Smooth muscle cell (in vitro differentiated cells): Measurements from ENCODE around the gene PBX2. TPM values are rescaled to one million over a fixed set of nuclear protein-coding genes. Genes with fewer than 3 reads are reported as not detected.

Source experiments
- DNase-seq: peaks from one replicate; lab custom pipeline; 2025; ENCODE audit not compliant: unreplicated experiment; lab: John Stamatoyannopoulos, UW
- H2AFZ ChIP-seq: fragments of 200-600 bp; sonication (generic); 2 replicates; pipeline ENCODE4 v1.6.0; 2016; ENCODE audit warnings: antibody characterized with exemption, low read depth, mild to moderate bottlenecking
- H3F3A ChIP-seq: fragments of 200-600 bp; sonication (generic); 2 replicates; pipeline ENCODE4 v1.6.0; 2017; ENCODE audit warnings: antibody characterized with exemption, low read depth
- H3K27ac ChIP-seq: fragments of 200-600 bp; sonication (generic); 2 replicates; pipeline ENCODE4 v1.5.1; 2016; ENCODE audit warnings: low read depth, mild to moderate bottlenecking
- H3K27me3 ChIP-seq: fragments of 200-600 bp; sonication (generic); 2 replicates; pipeline ENCODE4 v1.6.1; 2016; ENCODE audit warnings: low read depth, mild to moderate bottlenecking
- H3K36me3 ChIP-seq: fragments of 200-600 bp; sonication (generic); 2 replicates; pipeline ENCODE4 v1.5.1; 2016; ENCODE audit warnings: low read depth
- H3K4me1 ChIP-seq: fragments of 200-600 bp; sonication (generic); 2 replicates; pipeline ENCODE4 v1.5.1; 2016; ENCODE audit warnings: low read depth
- H3K4me2 ChIP-seq: fragments of 200-600 bp; sonication (generic); 2 replicates; pipeline ENCODE4 v1.6.0; 2016; ENCODE audit warnings: mild to moderate bottlenecking
- H3K4me3 ChIP-seq: fragments of 200-600 bp; sonication (generic); 2 replicates; pipeline ENCODE4 v1.5.1; 2016; ENCODE audit warnings: mild to moderate bottlenecking
- H3K79me2 ChIP-seq: fragments of 200-600 bp; sonication (generic); 2 replicates; pipeline ENCODE4 v1.6.0; 2016; ENCODE audit warnings: low read depth, mild to moderate bottlenecking
- H3K9ac ChIP-seq: fragments of 200-600 bp; sonication (generic); 2 replicates; pipeline ENCODE4 v1.6.0; 2016; ENCODE audit warnings: low read depth
- H3K9me3 ChIP-seq: fragments of 200-600 bp; sonication (generic); replicated peaks from 2 replicates; pipeline ENCODE4 v1.5.1; 2016; ENCODE audit warnings: low read depth
- H4K20me1 ChIP-seq: fragments of 200-600 bp; sonication (generic); 2 replicates; pipeline ENCODE4 v1.6.0; 2016; ENCODE audit warnings: low read depth
- WGBS: methylation state at CpG from one replicate; pipeline ENCODE4 v1.1.7; 2016; ENCODE audit warnings: low lambda C conversion rate; 5-methylcytosine and 5-hydroxymethylcytosine counted together
- microRNA-seq: library from miRNA; unstranded; fragments of <30 nt; microRNA quantifications from one replicate; pipeline ENCODE4, GENCODE V29; 2016; ENCODE audit warnings: borderline number of aligned reads
- polyA plus RNA-seq: library from polyadenylated mRNA; unstranded; fragments of >200 nt; fragmentation: Nextera tagmentation; extraction: Ambion mirVana; gene quantifications from 2 replicates; pipeline ENCODE4 v1.2.1, GENCODE V29; 2016
- small RNA-seq: library from RNA; depleted of rRNA; stranded (forward); fragments of <200 nt; gene quantifications from one replicate; pipeline ENCODE3, GENCODE V24; 2014
- total RNA-seq: library from RNA; depleted of rRNA; stranded (reverse); fragments of >200 nt; gene quantifications from 2 replicates; pipeline ENCODE4 v1.2.3, GENCODE V29; 2014
- TF ChIP-seq, protein P1 (sequence below): fragments of 200-600 bp; sonication (generic); IDR thresholded peaks from 2 replicates; pipeline ENCODE4 v1.5.1; 2017; ENCODE audit warnings: borderline replicate concordance, mild to moderate bottlenecking, antibody characterized with exemption; ENCODE audit not compliant: insufficient read depth, poor library complexity, severe bottlenecking

The PBX2 gene
- total and polyA plus RNA-seq, 2 experiments from 2014 or later = 14.0 to 43.6 TPM

DNA sequence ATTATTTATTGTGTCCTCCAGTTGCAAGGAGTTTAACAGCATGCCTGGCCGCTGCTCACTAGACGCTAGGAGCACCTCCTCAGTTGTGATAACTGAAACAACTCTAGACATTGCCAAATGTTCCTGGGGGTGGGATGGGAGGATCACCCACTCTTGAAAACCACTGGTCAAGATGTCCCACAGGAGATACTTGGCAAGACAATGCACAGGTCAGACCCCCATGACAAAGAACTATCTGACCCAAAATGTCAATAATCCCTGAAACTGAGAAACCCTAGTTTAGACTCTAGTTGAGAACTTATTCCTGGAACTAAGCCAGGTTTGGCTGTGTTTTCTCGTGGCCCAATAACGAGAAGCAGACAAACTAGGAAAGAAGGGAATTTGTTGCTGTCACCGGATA, 50.4 kb downstream of the PBX2 start:
- Histone ChIP-seq H3K4me2 (no peak overlapping the region), H3F3A (no peaks in the 10 kb centered on the region), H2AFZ (no peak overlapping the region), H3K9me3 (no peaks in the 10 kb centered on the region), H3K36me3 (no peaks in the 10 kb centered on the region), H4K20me1 (no peaks in the 10 kb centered on the region), H3K79me2 (no peaks in the 10 kb centered on the region), H3K4me3 (no peak overlapping the region), H3K9ac (no peak overlapping the region), H3K27me3 (no peaks in the 10 kb centered on the region), H3K27ac (no peak overlapping the region), H3K4me1 (no peaks in the 10 kb centered on the region)
- TF ChIP-seq, protein P1, sequence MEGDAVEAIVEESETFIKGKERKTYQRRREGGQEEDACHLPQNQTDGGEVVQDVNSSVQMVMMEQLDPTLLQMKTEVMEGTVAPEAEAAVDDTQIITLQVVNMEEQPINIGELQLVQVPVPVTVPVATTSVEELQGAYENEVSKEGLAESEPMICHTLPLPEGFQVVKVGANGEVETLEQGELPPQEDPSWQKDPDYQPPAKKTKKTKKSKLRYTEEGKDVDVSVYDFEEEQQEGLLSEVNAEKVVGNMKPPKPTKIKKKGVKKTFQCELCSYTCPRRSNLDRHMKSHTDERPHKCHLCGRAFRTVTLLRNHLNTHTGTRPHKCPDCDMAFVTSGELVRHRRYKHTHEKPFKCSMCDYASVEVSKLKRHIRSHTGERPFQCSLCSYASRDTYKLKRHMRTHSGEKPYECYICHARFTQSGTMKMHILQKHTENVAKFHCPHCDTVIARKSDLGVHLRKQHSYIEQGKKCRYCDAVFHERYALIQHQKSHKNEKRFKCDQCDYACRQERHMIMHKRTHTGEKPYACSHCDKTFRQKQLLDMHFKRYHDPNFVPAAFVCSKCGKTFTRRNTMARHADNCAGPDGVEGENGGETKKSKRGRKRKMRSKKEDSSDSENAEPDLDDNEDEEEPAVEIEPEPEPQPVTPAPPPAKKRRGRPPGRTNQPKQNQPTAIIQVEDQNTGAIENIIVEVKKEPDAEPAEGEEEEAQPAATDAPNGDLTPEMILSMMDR = no peak
- no peak for DNase-seq
- WGBS = 59% methylated on average over 5 of the region's 5 CpGs

DNA sequence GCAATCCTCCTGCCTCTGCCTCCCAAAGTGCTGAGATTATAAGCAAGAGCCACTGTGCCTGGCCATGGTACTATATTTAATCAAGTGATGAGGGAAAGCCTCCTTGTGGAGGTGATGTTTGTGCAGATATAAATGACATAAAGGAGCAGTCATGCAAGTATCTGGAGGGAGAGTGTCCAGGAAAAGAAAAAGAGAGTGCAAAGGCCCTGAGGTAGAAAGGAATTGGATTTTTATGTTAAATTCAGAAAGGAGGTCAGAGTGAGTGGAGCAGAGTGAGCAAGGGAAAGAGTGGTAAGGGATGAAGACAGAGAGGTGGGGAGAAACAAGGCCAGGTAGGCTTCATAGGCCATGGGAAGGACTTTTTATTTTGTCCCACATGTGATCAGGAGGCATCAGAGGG, 52.5 kb downstream of the PBX2 start:
- no peaks in the 10 kb centered on the region for H3K36me3 ChIP-seq
- no peaks in the 10 kb centered on the region for H3K27me3 ChIP-seq
- H3K9me3 ChIP-seq = no peaks in the 10 kb centered on the region
- no peak overlapping the region for H3K9ac ChIP-seq
- no peaks in the 10 kb centered on the region for H4K20me1 ChIP-seq
- no peaks in the 10 kb centered on the region for H3K4me1 ChIP-seq
- H3K79me2 ChIP-seq = no peaks in the 10 kb centered on the region
- no peaks in the 10 kb centered on the region for H3F3A ChIP-seq
- H2AFZ ChIP-seq = no peak overlapping the region
- TF ChIP-seq, protein P1 = no peak
- no peak for DNase-seq
- H3K4me3 ChIP-seq = no peak overlapping the region
- H3K4me2 ChIP-seq = no peak overlapping the region
- H3K27ac ChIP-seq = no peak overlapping the region

Small RNA genes lying within 50 kb of the gene (microRNA-seq; reads per million reads assigned to microRNA genes)
- 8.8 reads per million, percentile 11 among the genes with 10 or more reads in this experiment for gene MIR6721
- not detected for gene MIR6833

Small RNA genes lying within 50 kb of the gene (small RNA-seq; reads per million reads assigned to genes)
- gene AL662884.1 (not detected), gene MIR6833 (not detected)

Other genes with a start within 250 kb of the PBX2 start
- not detected in 2 replicates for gene CFB, start 244.1 kb downstream of the PBX2 start, total RNA-seq
- 2.3 and 4.1 TPM in 2 replicates for gene CFB, start 244.1 kb downstream of the PBX2 start, polyA plus RNA-seq
- gene NELFE, start 231.2 kb downstream of the PBX2 start, total RNA-seq = 78.6 and 91.5 TPM in 2 replicates
- gene NELFE, start 231.2 kb downstream of the PBX2 start, polyA plus RNA-seq = 125 and 134 TPM in 2 replicates
- gene SKIC2, start 231.0 kb downstream of the PBX2 start, total RNA-seq = 24.6 and 27.6 TPM in 2 replicates
- gene SKIC2, start 231.0 kb downstream of the PBX2 start, polyA plus RNA-seq = 55.0 and 56.0 TPM in 2 replicates
- 7.8 and 11.0 TPM in 2 replicates for gene DXO, start 218.1 kb downstream of the PBX2 start, total RNA-seq
- gene DXO, start 218.1 kb downstream of the PBX2 start, polyA plus RNA-seq = 21.9 and 23.5 TPM in 2 replicates
- 2.8 and 4.6 TPM in 2 replicates for gene C4A, start 208.1 kb downstream of the PBX2 start, total RNA-seq
- gene C4A, start 208.1 kb downstream of the PBX2 start, polyA plus RNA-seq = 1.7 and 4.4 TPM in 2 replicates
- 1.7 and 3.8 TPM in 2 replicates for gene C4B, start 175.4 kb downstream of the PBX2 start, total RNA-seq
- gene C4B, start 175.4 kb downstream of the PBX2 start, polyA plus RNA-seq = 1.3 and 2.9 TPM in 2 replicates
- gene CYP21A2, start 151.8 kb downstream of the PBX2 start, total RNA-seq = 0.58 TPM in 1 of 2 replicates, not detected in the other
- gene CYP21A2, start 151.8 kb downstream of the PBX2 start, polyA plus RNA-seq = 0.38 TPM in 1 of 2 replicates, not detected in the other
- gene TNXB, start 80.9 kb downstream of the PBX2 start, total RNA-seq = 1.1 and 1.8 TPM in 2 replicates
- 1.1 and 4.3 TPM in 2 replicates for gene TNXB, start 80.9 kb downstream of the PBX2 start, polyA plus RNA-seq
- 22.2 and 23.0 TPM in 2 replicates for gene ATF6B, start 62.0 kb downstream of the PBX2 start, total RNA-seq
- gene ATF6B, start 62.0 kb downstream of the PBX2 start, polyA plus RNA-seq = 22.5 and 39.8 TPM in 2 replicates
- gene FKBPL, start 59.9 kb downstream of the PBX2 start, total RNA-seq = 5.3 and 6.5 TPM in 2 replicates
- gene FKBPL, start 59.9 kb downstream of the PBX2 start, polyA plus RNA-seq = 5.4 and 7.7 TPM in 2 replicates
- gene PRRT1, start 38.3 kb downstream of the PBX2 start, total RNA-seq = 0.94 TPM in 1 of 2 replicates, not detected in the other
- gene PRRT1, start 38.3 kb downstream of the PBX2 start, polyA plus RNA-seq = 1.4 and 3.3 TPM in 2 replicates
- 13.3 and 17.5 TPM in 2 replicates for gene PPT2, start 36.1 kb downstream of the PBX2 start, total RNA-seq
- gene PPT2, start 36.1 kb downstream of the PBX2 start, polyA plus RNA-seq = 15.7 and 17.8 TPM in 2 replicates
- 3.6 and 5.6 TPM in 2 replicates for gene EGFL8, start 25.6 kb downstream of the PBX2 start, total RNA-seq
- gene EGFL8, start 25.6 kb downstream of the PBX2 start, polyA plus RNA-seq = 4.3 and 8.2 TPM in 2 replicates
- gene AGPAT1, start 14.1 kb downstream of the PBX2 start, total RNA-seq = 60.5 and 71.1 TPM in 2 replicates
- 51.8 and 52.4 TPM in 2 replicates for gene AGPAT1, start 14.1 kb downstream of the PBX2 start, polyA plus RNA-seq
- gene RNF5, start 11.8 kb downstream of the PBX2 start, total RNA-seq = 49.3 and 58.1 TPM in 2 replicates
- 74.0 and 75.9 TPM in 2 replicates for gene RNF5, start 11.8 kb downstream of the PBX2 start, polyA plus RNA-seq
- gene AGER, start 5.9 kb downstream of the PBX2 start, total RNA-seq = 0.81 and 2.6 TPM in 2 replicates
- 2.5 and 6.4 TPM in 2 replicates for gene AGER, start 5.9 kb downstream of the PBX2 start, polyA plus RNA-seq
- gene GPSM3, start 2.4 kb upstream of the PBX2 start, total RNA-seq = 4.8 and 5.3 TPM in 2 replicates
- 14.2 and 15.6 TPM in 2 replicates for gene GPSM3, start 2.4 kb upstream of the PBX2 start, polyA plus RNA-seq
- gene NOTCH4, start 33.9 kb upstream of the PBX2 start, total RNA-seq = 0.27 and 0.54 TPM in 2 replicates
- 1.3 and 1.6 TPM in 2 replicates for gene NOTCH4, start 33.9 kb upstream of the PBX2 start, polyA plus RNA-seq
- gene TSBP1, start 181.7 kb upstream of the PBX2 start, total RNA-seq = not detected in 2 replicates
- not detected in 2 replicates for gene TSBP1, start 181.7 kb upstream of the PBX2 start, polyA plus RNA-seq
- not detected in 2 replicates for gene BTNL2, start 217.0 kb upstream of the PBX2 start, total RNA-seq
- gene BTNL2, start 217.0 kb upstream of the PBX2 start, polyA plus RNA-seq = not detected in 2 replicates
- gene HLA-DRA, start 249.7 kb upstream of the PBX2 start, total RNA-seq = not detected in 2 replicates
- 0.41 TPM in 1 of 2 replicates, not detected in the other for gene HLA-DRA, start 249.7 kb upstream of the PBX2 start, polyA plus RNA-seq